GM23338 (cell line): ENCODE results near the gene PTPRH.

ENCODE experiments used
- CREB1 ChIP-seq: fragments of 250-450 bp; sonication (Bioruptor Pico); IDR thresholded peaks from 2 replicates; pipeline ENCODE4 v1.5.0; 2020; ENCODE audit warnings: low read depth, mild to moderate bottlenecking, moderate library complexity
- CTCF ChIP-seq, 2 experiments: fragments of 200-600 bp in 1 of 2; sonication (generic) in 1 of 2; conservative IDR thresholded peaks; 2 replicates each; pipeline versions ENCODE4 v1.5.1 to v1.6.1; 2016 to 2017; ENCODE audit warnings: antibody characterized with exemption in 2 of 2, low read depth in 2 of 2, mild to moderate bottlenecking in 2 of 2, moderate library complexity in 1 of 2
- EZH2phosphoT487 ChIP-seq: fragments of 200-600 bp; sonication (generic); IDR thresholded peaks from one replicate; pipeline ENCODE4 v1.8.1; 2018; ENCODE audit warnings: antibody characterized with exemption; ENCODE audit not compliant: unreplicated experiment
- NANOG ChIP-seq: IDR thresholded peaks from 2 replicates; pipeline ENCODE4 v1.6.1; 2016; ENCODE audit warnings: antibody characterized with exemption, borderline replicate concordance
- POLR2AphosphoS5 ChIP-seq: IDR thresholded peaks from 2 replicates; pipeline ENCODE4 v1.6.1; 2016; ENCODE audit warnings: antibody characterized with exemption, low read depth
- REST ChIP-seq: IDR thresholded peaks from one replicate; pipeline ENCODE4 v1.6.1; 2018; ENCODE audit warnings: antibody characterized with exemption; ENCODE audit not compliant: unreplicated experiment

DNA sequence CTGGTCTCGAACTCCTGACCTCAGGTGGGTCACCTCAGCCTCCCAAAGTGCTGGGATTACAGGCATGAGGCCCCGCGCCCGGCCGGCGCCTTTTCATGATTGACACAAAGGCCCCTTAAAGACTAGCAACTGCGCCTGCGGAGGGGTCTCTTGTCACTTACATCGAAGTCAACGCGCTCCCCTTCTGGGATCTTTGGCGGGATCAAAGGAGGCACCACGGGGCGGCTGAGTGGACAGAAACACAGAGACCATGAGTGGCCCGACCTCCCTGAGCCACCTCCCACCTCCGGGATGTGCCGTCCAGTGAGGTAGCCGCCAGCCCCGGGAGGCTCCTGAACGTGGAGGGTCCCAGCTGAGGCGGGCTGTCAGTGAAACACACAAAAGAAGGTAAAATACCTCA lies 67.6 kb downstream of the PTPRH start:
- TF ChIP-seq REST (no peak), CTCF (conservative IDR thresholded peaks at IDR 0.05; ENCODE audit: low read depth in 2 of 2) (no peak), CREB1 (CRISPR knock-in tag) (no peak), POLR2AphosphoS5 (no peak), NANOG (no peak), EZH2phosphoT487 (no peak)
